HG03175 (cell line): ENCODE data around the gene RAB14.
"Not testable (repeated sequence)": the region's sequence is repeated elsewhere in the genome, so short reads cannot be mapped to it uniquely, and the experiment has no call there.

Experiments used
- ATAC-seq: cut with Tn5 transposase; IDR thresholded peaks from one replicate; pipeline ENCODE4 v1.9.1; 2021; ENCODE audit warnings: mild to moderate bottlenecking, moderate library complexity; ENCODE audit not compliant: unreplicated experiment

The RAB14 gene

GRCh38 chr9:121192959-121193640 lies 8.6 kb downstream of the RAB14 start:
- no peak for ATAC-seq

- no peak for ATAC-seq
Measured at GRCh38 chr9:121192518-121192917, 9.2 kb downstream of the RAB14 start.

- ATAC-seq, result no peak
Measured at GRCh38 chr9:121191235-121191634, 10.4 kb downstream of the RAB14 start.

DNA sequence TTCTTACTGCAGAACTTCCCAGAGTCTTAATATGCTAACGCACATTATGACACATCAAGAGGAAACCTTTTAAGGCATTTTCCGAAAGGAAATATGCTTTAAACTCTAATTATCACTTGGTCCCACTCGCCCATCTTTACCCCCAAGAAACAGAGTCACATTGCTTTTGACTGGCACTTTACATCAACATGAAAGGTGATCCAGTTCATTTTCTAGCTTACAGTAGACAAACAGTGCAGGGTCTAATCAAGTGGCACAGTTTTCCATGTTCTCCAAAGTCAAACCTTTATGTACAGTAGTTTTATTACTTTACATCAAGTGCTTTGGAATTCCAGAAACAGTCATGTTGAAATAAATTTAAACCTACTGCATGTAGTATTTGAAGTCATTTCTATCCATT lies 12.0 kb downstream of the RAB14 start:
- no peak for ATAC-seq

- ATAC-seq, result no peak
Measured at GRCh38 chr9:121189006-121189405, 12.7 kb downstream of the RAB14 start.

- no peak for ATAC-seq
Measured at GRCh38 chr9:121187636-121188305, 13.9 kb downstream of the RAB14 start.

DNA sequence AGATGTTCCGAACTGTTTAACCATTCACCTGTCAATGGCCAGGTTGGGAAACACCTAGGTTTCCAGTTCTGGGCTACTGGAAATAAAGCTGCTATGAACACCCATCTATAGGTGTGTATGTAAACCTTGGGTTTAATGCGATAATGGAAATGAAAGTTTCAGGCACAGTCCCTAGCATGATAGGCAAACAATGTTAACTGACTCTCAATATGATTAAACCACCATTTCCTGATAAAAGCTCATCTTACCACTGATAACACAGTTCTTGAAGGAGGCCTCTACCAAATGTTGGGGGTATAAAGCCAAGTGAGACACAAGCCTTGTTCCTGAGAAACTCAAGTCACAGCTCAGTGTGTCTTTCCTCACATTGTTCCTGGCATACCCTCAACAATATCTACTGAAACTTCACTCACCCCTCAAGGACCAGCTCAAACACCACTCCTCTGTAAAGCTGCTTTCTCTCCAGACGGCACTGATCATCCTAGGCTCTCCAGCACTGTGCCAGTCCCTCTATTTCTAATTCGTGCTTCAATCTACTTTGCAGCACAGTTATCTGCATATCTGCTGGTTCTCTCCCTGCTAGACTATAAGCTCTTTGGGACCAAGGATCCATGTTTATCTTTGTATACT lies 15.8 kb downstream of the RAB14 start:
- ATAC-seq, result no peak

DNA sequence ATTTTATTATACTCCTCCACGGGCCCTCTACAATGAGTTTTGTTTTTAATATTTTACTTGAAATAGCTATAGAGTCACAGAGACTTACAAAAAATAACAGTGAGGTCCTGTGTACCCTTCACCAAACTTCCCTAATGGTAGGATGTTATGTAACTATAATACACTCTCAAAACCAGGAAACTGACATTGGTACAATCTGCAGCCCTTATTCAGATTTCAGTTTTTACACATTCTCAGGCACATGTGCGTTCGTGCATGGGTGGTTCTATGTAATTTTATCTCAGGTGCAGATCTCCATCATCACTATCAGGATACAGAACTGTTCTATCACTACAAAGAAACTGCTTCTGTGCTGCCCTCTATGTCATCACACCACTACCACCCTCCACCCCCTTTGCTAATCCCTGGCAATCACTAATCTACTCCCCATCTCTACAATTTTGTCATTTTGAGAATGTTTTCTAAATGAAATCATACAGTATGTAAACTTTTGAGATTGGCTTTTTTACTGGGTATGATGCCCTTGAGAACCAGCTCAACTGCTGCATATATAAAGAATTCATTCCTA lies 16.4 kb downstream of the RAB14 start:
- ATAC-seq, result no peak

DNA sequence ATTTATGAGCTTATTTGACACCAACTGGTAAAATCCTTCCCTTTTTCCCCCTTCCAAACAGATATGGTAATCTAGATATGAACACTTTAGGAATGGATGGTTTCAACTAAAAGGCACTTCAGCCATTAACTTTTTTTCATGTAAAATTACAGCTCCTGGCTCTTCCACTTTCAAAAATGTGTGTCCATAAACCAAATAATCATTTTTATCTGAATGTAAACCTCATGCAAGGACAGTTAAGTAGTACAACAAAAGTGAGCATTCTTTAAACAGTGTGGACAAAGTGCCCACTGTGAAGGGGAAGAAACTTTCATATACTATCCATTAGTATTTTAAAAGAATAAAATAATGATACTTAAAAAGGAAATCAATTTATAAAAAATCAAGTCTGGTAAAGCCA lies 17.2 kb downstream of the RAB14 start:
- no peak for ATAC-seq

GRCh38 chr9:121183666-121184423 lies 17.8 kb downstream of the RAB14 start:
- ATAC-seq, result no peak

DNA sequence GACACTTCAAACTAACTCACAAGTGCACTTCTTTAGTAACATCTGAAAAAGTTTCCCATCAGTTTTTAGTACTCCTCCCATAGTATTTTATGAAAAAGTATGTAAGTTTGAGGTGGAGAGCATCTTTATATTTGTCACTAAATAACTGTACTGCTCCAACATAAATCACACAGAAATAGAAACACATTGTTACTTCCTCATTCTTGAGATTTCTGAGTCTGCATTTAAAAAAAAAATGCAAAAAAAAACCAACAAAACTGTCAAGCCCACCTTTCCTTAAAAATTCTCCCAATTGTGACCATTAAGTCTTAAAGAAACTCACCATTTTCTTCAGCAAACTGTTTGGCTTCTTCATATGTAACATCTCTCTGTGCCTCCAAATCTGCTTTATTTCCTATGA lies 18.7 kb downstream of the RAB14 start:
- ATAC-seq, result no peak

DNA sequence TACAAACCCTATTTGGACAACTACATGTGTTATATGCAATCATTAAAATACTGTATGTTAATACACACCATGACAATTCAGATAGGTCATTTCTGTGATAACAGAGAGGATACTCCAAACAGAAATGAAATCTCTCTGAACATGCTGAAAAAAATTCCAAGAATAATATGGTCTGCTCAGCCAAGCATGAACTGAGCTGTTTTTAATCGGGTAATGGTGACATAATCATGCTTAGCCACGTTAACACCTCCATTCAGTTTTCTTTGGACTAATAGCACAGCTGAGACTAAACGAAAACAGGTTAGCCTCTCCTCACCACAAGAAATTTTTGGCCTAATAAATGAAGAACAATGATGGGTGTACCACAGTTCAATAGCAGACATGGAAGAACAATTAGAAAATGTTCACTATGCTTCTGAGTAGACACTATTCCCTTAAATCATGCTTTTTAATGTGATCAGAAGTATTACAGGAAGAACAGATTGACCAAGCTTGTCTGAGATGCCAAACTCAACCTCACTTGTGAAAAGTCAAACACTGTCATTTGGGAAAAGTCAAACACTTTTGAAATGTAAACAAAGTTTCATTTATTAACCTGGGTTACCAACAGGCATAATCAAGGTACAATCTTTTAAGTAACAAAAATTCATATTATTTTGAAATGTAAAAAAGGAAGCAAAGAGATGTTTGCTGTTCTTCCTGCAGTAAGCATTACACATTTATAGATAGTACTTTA lies 19.4 kb downstream of the RAB14 start:
- ATAC-seq, result no peak

DNA sequence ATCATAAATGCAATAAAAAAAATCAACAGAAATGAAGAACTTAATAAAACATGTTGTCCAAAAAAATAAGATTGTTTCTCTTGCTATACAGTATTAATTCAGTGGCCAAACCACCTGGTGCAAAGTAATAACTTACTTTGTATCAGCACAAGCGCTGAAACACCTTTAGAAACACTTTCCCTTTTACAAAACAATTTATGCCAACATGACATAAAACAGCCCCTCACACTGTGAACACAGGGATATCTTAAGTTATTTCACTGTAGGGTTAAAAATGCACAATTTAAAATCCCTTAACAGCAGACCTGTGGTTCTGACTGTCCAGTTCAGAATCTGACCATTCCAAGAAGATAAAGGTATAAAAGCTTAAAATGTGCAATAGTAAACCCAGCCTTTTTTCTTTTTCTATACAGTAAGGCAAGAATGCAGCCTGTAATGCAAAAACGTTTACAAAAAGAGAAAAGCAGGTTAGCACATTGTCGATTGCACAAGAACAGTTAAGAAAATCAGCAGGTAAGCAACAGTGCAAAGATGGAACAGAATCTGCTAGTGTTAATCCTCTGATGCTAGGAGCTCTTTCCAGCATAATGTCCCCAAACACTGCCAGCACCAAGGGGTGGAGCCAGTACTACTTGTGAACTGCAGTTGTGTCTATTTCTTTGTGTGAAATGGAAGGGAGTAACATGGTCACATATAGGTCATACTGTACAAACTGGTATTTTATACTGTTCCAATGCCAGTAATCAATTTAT lies 21.6 kb downstream of the RAB14 start:
- no peak for ATAC-seq

DNA sequence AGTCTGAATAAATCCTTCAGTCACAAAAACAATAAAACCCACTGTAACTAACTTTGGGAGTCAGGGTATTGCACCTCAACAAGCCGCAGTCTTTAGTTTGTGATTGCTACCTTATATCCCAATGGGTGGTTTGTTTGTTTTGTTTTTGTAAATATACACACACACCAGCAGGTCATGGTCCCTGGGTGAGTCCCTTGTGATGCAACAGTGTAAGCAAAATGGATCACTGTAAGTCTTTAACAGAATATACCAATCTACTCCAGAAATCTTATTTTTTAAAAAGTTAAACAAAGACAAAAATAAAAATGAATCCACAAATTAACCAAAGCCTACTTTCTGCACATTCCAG lies 22.3 kb downstream of the RAB14 start:
- ATAC-seq, result not testable (repeated sequence)

DNA sequence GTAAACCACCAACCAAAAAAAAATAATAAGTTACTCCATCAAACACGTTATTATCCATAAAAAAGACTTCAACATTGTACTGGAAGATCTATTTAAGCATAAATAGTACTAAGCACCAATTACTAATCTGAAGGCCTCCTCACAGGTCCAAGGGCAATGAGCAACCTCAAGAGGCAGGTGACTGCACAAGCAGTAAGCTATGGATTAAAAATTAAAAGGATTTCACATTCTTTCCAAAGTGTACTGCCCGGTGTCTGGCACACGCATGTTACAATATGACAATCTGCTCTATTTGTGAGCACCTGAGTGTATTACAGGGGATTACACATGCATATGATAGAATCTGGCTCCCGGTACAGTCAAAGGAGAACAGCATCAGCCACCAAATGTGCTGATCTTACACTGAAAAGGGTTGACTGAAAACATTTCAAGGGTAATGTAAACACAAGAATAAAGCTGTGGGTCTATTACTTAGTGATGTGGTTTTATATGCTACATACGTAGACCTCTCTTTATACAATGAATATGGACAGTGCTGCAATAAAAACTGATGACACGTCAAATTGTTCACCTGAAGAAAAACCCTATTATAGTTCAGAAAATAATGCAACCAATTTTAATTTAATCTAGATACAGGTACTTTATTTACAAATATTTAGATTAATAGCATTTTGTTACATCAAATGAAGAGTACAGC lies 22.8 kb downstream of the RAB14 start:
- ATAC-seq, result no peak

- no peak for ATAC-seq
Measured at GRCh38 chr9:121173501-121173900, 28.2 kb downstream of the RAB14 start.

- no peak for ATAC-seq
Measured at GRCh38 chr9:121172726-121173487, 28.8 kb downstream of the RAB14 start.

- no peak for ATAC-seq
Measured at GRCh38 chr9:121171236-121171635, 30.4 kb downstream of the RAB14 start.
